OCI-LY1 (cell line): ENCODE results near the gene TOGARAM2.

Experiments used
- H2AFZ ChIP-seq: fragments of 200-600 bp; sonication (generic), shearing (Covaris generic); 2 replicates; pipeline ENCODE4 v1.6.0; 2014; ENCODE audit warnings: antibody characterized with exemption, mild to moderate bottlenecking, low read length
- H3F3A ChIP-seq: fragments of 200-600 bp; sonication (generic), shearing (Covaris generic); 2 replicates; pipeline ENCODE4 v1.6.0; 2014; ENCODE audit warnings: mild to moderate bottlenecking, antibody characterized with exemption, low read length, moderate library complexity; ENCODE audit not compliant: insufficient read depth
- H3K27ac ChIP-seq: fragments of 200-600 bp; sonication (generic); 2 replicates; pipeline ENCODE4 v1.5.1; 2014; ENCODE audit warnings: low read length, mixed run types, mild to moderate bottlenecking, low read depth; ENCODE audit not compliant: poor library complexity, severe bottlenecking
- H3K27me3 ChIP-seq: fragments of 200-600 bp; sonication (generic); 2 replicates; pipeline ENCODE4 v1.6.0; 2014; ENCODE audit warnings: antibody characterized with exemption, mild to moderate bottlenecking, low read length, moderate library complexity; ENCODE audit not compliant: insufficient read depth
- H3K36me3 ChIP-seq: fragments of 200-600 bp; sonication (generic); 2 replicates; pipeline ENCODE4 v1.6.1; 2014; ENCODE audit warnings: mild to moderate bottlenecking, antibody characterized with exemption, low read length, moderate library complexity, mixed read lengths; ENCODE audit not compliant: insufficient read depth
- H3K4me1 ChIP-seq: fragments of 200-600 bp; sonication (generic); 2 replicates; pipeline ENCODE4 v1.5.1; 2014; ENCODE audit warnings: mild to moderate bottlenecking, low read length, moderate library complexity; ENCODE audit not compliant: insufficient read depth, severe bottlenecking
- H3K4me2 ChIP-seq: fragments of 200-600 bp; sonication (generic), shearing (Covaris generic); 2 replicates; pipeline ENCODE4 v1.6.1; 2014; ENCODE audit warnings: low read length
- H3K4me3 ChIP-seq: fragments of 200-600 bp; sonication (generic); 2 replicates; pipeline ENCODE4 v1.5.1; 2014; ENCODE audit warnings: low read length, low read depth, mild to moderate bottlenecking, mixed read lengths; ENCODE audit not compliant: poor library complexity, severe bottlenecking
- H3K79me2 ChIP-seq: fragments of 200-600 bp; shearing (Covaris generic); 2 replicates; pipeline ENCODE4 v1.6.1; 2016; ENCODE audit warnings: mixed run types, low read length, mixed read lengths; ENCODE audit not compliant: insufficient read depth
- H3K9ac ChIP-seq: fragments of 200-600 bp; sonication (generic), shearing (Covaris generic); 2 replicates; pipeline ENCODE4 v1.6.1; 2014; ENCODE audit warnings: mild to moderate bottlenecking, low read length, mixed read lengths
- H3K9me2 ChIP-seq: fragments of 200-600 bp; sonication (generic), shearing (Covaris generic); 2 replicates; pipeline ENCODE4 v1.6.1; 2014; ENCODE audit warnings: low read depth, mild to moderate bottlenecking, low read length, mixed read lengths
- H3K9me3 ChIP-seq: fragments of 200-600 bp; shearing (Covaris generic); 2 replicates; pipeline ENCODE4 v1.6.1; 2014; ENCODE audit warnings: low read length, mixed read lengths
- H4K20me1 ChIP-seq: fragments of 200-600 bp; sonication (generic), shearing (Covaris generic); 2 replicates; pipeline ENCODE4 v1.6.0; 2016; ENCODE audit warnings: mild to moderate bottlenecking, low read length; ENCODE audit not compliant: insufficient read depth
- EZH2 ChIP-seq: fragments of 200-600 bp; sonication (generic), shearing (Covaris generic); IDR thresholded peaks from 2 replicates; pipeline ENCODE4 v1.8.0; 2017; ENCODE audit warnings: borderline replicate concordance, mixed run types, mild to moderate bottlenecking, antibody characterized with exemption, low read length, moderate library complexity, mixed read lengths
- TF ChIP-seq, protein P1 (sequence below): fragments of 200-600 bp; sonication (generic), shearing (Covaris generic); IDR thresholded peaks from 2 replicates; pipeline ENCODE4 v1.5.1; 2017; ENCODE audit warnings: mild to moderate bottlenecking, antibody characterized with exemption, low read length, moderate library complexity, mixed read lengths

The TOGARAM2 gene

DNA sequence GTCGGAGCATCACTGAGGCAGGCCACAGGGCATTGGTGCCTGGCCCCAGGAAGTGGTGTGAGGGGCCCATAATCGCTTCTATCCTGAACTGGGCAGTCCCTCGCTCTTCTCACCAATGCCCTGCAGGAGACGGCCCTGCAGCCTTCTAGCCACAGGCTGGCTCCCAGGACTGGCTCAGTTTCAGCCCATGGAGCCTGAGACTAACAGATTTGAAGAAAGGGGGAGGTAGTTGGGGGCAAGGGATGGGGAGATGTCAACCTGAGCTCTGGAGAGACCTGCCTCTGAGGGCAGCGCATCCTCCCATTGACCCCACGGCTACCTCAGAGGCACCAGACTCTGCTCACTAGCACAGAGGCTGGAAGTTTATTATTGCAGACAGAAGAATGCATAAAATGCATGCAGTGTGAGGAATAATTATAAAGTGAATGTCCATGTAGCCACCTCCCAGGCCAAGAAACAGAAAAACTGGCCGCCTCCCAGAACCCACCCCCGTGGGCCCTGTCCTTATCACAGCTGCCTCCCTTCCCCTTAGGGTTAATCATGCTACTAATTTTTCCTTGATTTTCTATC is 1.4 kb downstream of the TOGARAM2 start:
- no peak overlapping the region for H3K27ac ChIP-seq
- H3K27me3 ChIP-seq = no peaks in the 10 kb centered on the region
- no peaks in the 10 kb centered on the region for H3K79me2 ChIP-seq
- no peak overlapping the region for H3K4me3 ChIP-seq
- no peak for TF ChIP-seq EZH2
- TF ChIP-seq, protein P1, sequence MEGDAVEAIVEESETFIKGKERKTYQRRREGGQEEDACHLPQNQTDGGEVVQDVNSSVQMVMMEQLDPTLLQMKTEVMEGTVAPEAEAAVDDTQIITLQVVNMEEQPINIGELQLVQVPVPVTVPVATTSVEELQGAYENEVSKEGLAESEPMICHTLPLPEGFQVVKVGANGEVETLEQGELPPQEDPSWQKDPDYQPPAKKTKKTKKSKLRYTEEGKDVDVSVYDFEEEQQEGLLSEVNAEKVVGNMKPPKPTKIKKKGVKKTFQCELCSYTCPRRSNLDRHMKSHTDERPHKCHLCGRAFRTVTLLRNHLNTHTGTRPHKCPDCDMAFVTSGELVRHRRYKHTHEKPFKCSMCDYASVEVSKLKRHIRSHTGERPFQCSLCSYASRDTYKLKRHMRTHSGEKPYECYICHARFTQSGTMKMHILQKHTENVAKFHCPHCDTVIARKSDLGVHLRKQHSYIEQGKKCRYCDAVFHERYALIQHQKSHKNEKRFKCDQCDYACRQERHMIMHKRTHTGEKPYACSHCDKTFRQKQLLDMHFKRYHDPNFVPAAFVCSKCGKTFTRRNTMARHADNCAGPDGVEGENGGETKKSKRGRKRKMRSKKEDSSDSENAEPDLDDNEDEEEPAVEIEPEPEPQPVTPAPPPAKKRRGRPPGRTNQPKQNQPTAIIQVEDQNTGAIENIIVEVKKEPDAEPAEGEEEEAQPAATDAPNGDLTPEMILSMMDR = no peak
- H3K36me3 ChIP-seq = no peaks in the 10 kb centered on the region
- no peaks in the 10 kb centered on the region for H3F3A ChIP-seq
- H3K9ac ChIP-seq = no peak overlapping the region
- H3K4me2 ChIP-seq = no peak overlapping the region
- H2AFZ ChIP-seq = no peak overlapping the region
- H3K9me3 ChIP-seq = no peaks in the 10 kb centered on the region
- H3K9me2 ChIP-seq = no peaks in the 10 kb centered on the region
- no peaks in the 10 kb centered on the region for H3K4me1 ChIP-seq
- H4K20me1 ChIP-seq = no peaks in the 10 kb centered on the region

DNA sequence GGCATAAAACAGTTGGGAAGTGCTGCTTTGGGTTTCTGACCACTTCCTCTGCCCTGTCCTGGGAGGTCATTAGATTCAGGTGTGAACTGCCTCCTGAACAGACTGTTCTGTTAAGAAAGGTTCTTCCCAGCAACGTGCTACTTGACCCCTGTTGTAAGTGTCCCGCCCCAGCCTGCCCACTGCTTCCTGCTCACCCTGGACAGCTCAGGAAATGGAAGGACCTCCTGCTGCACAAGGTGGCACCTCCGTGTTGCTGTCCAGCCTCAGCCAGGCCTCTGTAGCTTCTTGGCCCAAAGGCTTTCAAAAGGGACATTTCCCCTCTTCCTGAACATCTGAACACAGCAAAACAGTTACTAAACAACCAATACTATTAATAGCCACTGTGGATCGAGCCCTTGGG is 5.3 kb downstream of the TOGARAM2 start:
- H2AFZ ChIP-seq = no peak overlapping the region
- H3K27me3 ChIP-seq = no peaks in the 10 kb centered on the region
- H3K4me3 ChIP-seq = no peak overlapping the region
- H3K4me1 ChIP-seq = no peaks in the 10 kb centered on the region
- no peak overlapping the region for H3K4me2 ChIP-seq
- H3F3A ChIP-seq = no peaks in the 10 kb centered on the region
- H3K9me2 ChIP-seq = no peaks in the 10 kb centered on the region
- H4K20me1 ChIP-seq = no peaks in the 10 kb centered on the region
- H3K9me3 ChIP-seq = no peaks in the 10 kb centered on the region
- TF ChIP-seq, protein P1 = no peak
- TF ChIP-seq EZH2 = no peak
- no peaks in the 10 kb centered on the region for H3K36me3 ChIP-seq
- H3K79me2 ChIP-seq = no peaks in the 10 kb centered on the region
- H3K9ac ChIP-seq = no peak overlapping the region
- H3K27ac ChIP-seq = no peak overlapping the region

DNA sequence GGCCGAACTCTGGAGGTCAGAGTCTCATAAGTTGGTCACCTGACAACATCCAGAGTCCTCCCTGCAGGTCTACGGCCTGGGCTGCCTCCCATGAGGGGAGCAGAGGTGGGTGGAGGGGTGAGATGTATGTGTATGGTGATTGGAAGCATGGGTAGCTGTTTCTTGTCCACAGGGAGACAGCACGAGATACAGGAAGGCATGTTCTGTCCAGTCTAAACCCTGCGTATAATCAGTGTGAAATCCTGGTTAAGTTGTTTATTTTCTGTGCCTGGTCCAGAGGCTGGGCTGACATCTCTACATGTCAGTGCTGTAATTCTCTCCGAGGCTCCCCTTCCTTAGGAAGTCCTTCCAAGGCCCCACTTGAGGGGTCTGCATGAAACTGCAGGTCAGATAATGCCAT is 8.9 kb downstream of the TOGARAM2 start:
- Histone ChIP-seq H3K4me1 (no peaks in the 10 kb centered on the region), H3K9ac (no peak overlapping the region), H3K4me3 (no peak overlapping the region), H3K9me2 (no peaks in the 10 kb centered on the region), H3K4me2 (no peak overlapping the region), H3F3A (no peaks in the 10 kb centered on the region), H3K9me3 (no peaks in the 10 kb centered on the region), H3K27me3 (peaks cover 5% of the 10 kb centered on the region; the same call in 1 of the 2 replicates), H3K79me2 (no peaks in the 10 kb centered on the region), H2AFZ (no peak overlapping the region), H4K20me1 (no peaks in the 10 kb centered on the region), H3K36me3 (no peaks in the 10 kb centered on the region), H3K27ac (no peak overlapping the region)
- TF ChIP-seq EZH2 = no peak
- TF ChIP-seq, protein P1 = no peak
